Measurements from ENCODE around the gene MINPP1. TPM values are rescaled to one million over a fixed set of nuclear protein-coding genes. Genes with fewer than 3 reads are reported as not detected.

The MINPP1 gene
- total RNA-seq, 4 donors from 2014 or later = 8.7 to 24.6 (median 18.4) TPM

- no peak for TF ChIP-seq CTCF (IDR thresholded peaks at IDR 0.05; ENCODE audit: low read depth)
Observed at GRCh38 chr10:87590705-87591588, 86.3 kb downstream of the MINPP1 start.

- no peak for TF ChIP-seq CTCF (IDR thresholded peaks at IDR 0.05; ENCODE audit: low read depth)
Observed at GRCh38 chr10:87591589-87591886, 86.8 kb downstream of the MINPP1 start.

- TF ChIP-seq CTCF (IDR thresholded peaks at IDR 0.05; ENCODE audit: low read depth) = no peak
Observed at GRCh38 chr10:87593702-87594101, 89.0 kb downstream of the MINPP1 start.

GRCh38 chr10:87594181-87594580, 89.5 kb downstream of the MINPP1 start:
- TF ChIP-seq CTCF (IDR thresholded peaks at IDR 0.05; ENCODE audit: low read depth) = no peak

GRCh38 chr10:87594864-87595263, 90.2 kb downstream of the MINPP1 start:
- no peak for TF ChIP-seq CTCF (IDR thresholded peaks at IDR 0.05; ENCODE audit: low read depth)

- TF ChIP-seq CTCF (IDR thresholded peaks at IDR 0.05; ENCODE audit: low read depth) = no peak
Observed at GRCh38 chr10:87596351-87596750, 91.7 kb downstream of the MINPP1 start.

GRCh38 chr10:87598700-87599099, 94.0 kb downstream of the MINPP1 start:
- TF ChIP-seq CTCF (IDR thresholded peaks at IDR 0.05; ENCODE audit: low read depth) = no peak

Measured in subcutaneous adipose tissue (tissue), 4 donors.